HL-60 (cell line): ENCODE measurements around the gene LRIG2.
"Not testable (repeated sequence)": the region's sequence is repeated elsewhere in the genome, so short reads cannot be mapped to it uniquely, and the experiment has no call there.

Experiments
- DNase-seq, 2 experiments: peaks; one replicate each; pipeline ENCODE4 v3.0.0-alpha.2; 2010 to 2020; ENCODE audit warnings: low read depth in 1 of 2, low spot score in 1 of 2
- H3K27ac ChIP-seq: fragments of 250-450 bp; sonication (Bioruptor Pico); replicated peaks from 2 replicates; pipeline ENCODE4 v1.5.1; 2020; ENCODE audit warnings: mild to moderate bottlenecking, moderate library complexity
- H3K27me3 ChIP-seq: fragments of 250-450 bp; sonication (Bioruptor Pico); 2 replicates; pipeline ENCODE4 v1.5.1; 2021; ENCODE audit warnings: mild to moderate bottlenecking, moderate library complexity; ENCODE audit not compliant: insufficient read depth, poor library complexity, severe bottlenecking
- H3K4me3 ChIP-seq: replicated peaks from 2 replicates; pipeline ENCODE4 v1.5.1; 2011; ENCODE audit warnings: mild to moderate bottlenecking, control low read depth, low read length; ENCODE audit not compliant: insufficient read depth
- CTCF ChIP-seq: IDR thresholded peaks from one replicate; pipeline ENCODE4 v1.5.1; 2011; ENCODE audit warnings: low read length, control low read depth, inconsistent platforms; ENCODE audit not compliant: insufficient read depth
- GABPA ChIP-seq: IDR thresholded peaks from 2 replicates; pipeline ENCODE4 v1.6.1; 2012; ENCODE audit warnings: low read depth
- POLR2AphosphoS5 ChIP-seq: IDR thresholded peaks from 2 replicates; pipeline ENCODE4 v1.6.1; 2012; ENCODE audit warnings: low read depth
- REST ChIP-seq: IDR thresholded peaks from 2 replicates; pipeline ENCODE4 v1.6.1; 2012; ENCODE audit warnings: low read depth; ENCODE audit not compliant: insufficient replicate concordance
- SPI1 ChIP-seq: IDR thresholded peaks from 2 replicates; pipeline ENCODE4 v1.6.1; 2012; ENCODE audit warnings: low read depth, mild to moderate bottlenecking, borderline replicate concordance

LRIG2 gene

GRCh38 chr1:113040718-113041412, 32.1 kb upstream of the LRIG2 start:
- H3K4me3 ChIP-seq: no peak overlapping the region
- no peak overlapping the region for H3K27ac ChIP-seq
- DNase-seq: no peak
- no peaks in the 10 kb centered on the region for H3K27me3 ChIP-seq
- no peak for TF ChIP-seq GABPA
- no peak for TF ChIP-seq POLR2AphosphoS5
- no peak for TF ChIP-seq SPI1
- TF ChIP-seq CTCF: no peak
- no peak for TF ChIP-seq REST

GRCh38 chr1:113041569-113042284, 31.3 kb upstream of the LRIG2 start:
- Histone ChIP-seq H3K27me3 (no peaks in the 10 kb centered on the region), H3K4me3 (no peak overlapping the region), H3K27ac (no peak overlapping the region)
- DNase-seq: no peak
- TF ChIP-seq POLR2AphosphoS5: no peak
- no peak for TF ChIP-seq SPI1
- TF ChIP-seq REST: no peak
- TF ChIP-seq GABPA: no peak
- no peak for TF ChIP-seq CTCF

- H3K27ac ChIP-seq: no peak overlapping the region
- no peak overlapping the region for H3K4me3 ChIP-seq
- DNase-seq: peak; percentile 12 to 88
- TF ChIP-seq SPI1: peak; percentile 95
- TF ChIP-seq REST: no peak
- peak; percentile 45 for TF ChIP-seq CTCF
- no peak for TF ChIP-seq POLR2AphosphoS5
- no peak for TF ChIP-seq GABPA
- H3K27me3 ChIP-seq: no peaks in the 10 kb centered on the region
These were observed 30.5 kb upstream of the LRIG2 start for GRCh38 chr1:113042285-113043143.

- not testable (repeated sequence) for H3K27me3 ChIP-seq, H3K4me3 ChIP-seq, DNase-seq, H3K27ac ChIP-seq
These were observed 29.9 kb upstream of the LRIG2 start for GRCh38 chr1:113043144-113043488.
